CD1c-positive myeloid dendritic cell (primary cell): ENCODE data around the gene TBC1D22A.
"Not testable (repeated sequence)": the region's sequence is repeated elsewhere in the genome, so short reads cannot be mapped to it uniquely, and the experiment has no call there.

Source experiments
- DNase-seq: peaks from one replicate; pipeline ENCODE4 v3.0.0-alpha.2; 2016; ENCODE audit errors: extremely low spot score

The TBC1D22A gene

DNA sequence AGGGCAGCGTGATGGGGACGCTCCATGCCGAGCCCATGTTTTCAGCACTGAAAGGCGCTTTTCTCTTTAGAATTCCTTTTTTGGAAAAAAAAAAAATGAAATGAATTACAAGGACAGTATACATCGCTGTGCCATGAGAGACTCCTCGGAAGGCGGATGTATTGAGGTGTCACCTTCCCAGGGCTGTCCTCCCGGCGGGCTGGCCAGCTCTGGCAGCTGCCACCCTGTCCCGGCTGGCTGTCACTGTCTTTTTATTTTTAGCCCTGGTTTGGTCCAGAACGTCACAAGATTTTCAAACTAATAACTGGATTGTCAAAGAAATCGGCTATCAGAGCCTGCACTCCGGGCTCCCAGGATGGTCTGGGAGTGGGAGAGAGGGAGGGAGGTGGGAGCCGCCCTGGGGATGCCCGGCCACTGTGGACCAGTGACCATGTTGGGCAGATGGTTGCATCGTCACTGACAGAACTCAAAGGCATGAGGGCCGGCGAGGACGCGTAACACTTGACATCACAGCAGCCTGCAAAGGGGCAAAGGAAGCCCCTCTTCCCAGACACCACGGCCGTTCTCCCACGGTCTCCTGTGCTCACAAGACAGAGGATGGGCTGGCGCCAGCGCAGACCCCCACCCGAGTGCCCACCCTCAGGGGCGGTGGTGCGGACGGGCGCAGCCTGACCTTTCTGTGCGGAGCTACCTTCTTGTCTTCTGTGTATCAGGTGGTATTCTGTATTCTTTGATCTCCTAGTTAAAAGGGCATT lies 392.9 kb downstream of the TBC1D22A start:
- no peak for DNase-seq

DNA sequence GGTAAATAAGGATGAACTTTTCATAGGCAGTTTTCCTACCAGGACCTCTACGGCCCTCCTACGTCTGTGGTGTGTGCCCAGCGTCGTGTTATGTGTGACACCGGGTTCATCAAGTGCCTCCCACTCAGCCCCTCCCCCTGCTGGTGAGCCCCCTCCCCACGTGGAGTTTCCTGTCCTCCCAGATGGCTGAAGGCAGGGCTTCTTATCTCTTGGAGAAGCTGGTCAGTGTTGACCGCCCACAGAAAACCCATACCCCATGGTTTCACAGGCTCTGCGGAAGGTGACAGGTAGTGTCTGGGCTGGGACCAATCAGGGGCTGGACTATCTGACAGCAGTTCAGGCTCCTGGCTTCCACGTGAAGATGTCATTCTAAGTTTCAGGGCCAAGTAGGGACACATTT lies 393.5 kb downstream of the TBC1D22A start:
- no peak for DNase-seq

DNA sequence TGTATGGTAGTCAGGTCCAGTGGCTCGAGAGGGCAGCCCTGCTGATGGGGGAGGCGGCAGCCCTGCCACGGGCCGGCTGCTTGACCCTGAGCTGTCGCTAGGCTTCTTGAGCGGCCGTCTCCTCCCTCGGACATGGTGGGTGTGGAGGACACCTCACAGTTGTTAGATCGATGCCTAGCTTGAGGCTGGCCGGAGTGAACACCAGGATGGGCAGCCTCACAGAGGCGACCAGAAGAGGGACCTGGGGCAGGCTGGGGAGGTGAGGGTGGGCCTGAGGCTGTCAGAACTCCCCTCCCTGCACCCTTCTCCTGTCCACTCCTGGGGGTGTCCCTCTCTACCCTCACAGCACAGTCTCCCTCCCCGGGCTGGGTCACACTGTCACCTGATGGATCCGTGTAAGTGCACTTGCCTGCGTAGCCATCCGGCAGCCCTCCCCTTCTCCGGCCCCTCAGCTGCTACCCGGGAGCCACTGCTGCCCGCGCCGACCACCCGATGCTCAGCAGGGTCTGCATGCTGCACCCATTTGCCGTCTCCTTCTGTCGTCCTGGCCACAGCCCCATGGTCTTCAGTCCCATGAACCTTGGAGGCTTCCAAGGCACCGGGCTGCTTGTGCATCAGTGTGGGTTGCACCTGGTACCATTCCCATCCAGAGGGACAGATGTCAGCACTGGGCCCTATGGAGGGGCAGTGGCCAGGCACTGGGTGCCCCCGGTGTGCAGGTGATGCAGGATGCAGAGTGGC lies 394.1 kb downstream of the TBC1D22A start:
- DNase-seq: no peak

DNA sequence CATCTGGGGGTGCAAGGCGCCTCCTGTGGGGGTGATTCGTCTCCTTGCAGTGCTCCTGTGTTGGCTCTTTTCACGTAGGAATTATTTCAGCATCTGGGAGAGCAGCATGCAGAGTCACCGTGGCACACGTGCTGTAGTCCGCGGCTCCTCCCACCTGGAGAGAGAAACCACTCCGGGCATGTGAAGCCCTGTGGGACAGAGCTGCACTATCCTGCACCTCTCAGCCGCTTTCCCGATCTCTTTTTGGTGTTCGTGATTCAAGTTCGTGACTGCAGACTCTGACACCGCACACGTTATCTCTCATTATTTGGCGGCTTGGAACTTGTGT lies 394.6 kb downstream of the TBC1D22A start:
- no peak for DNase-seq

DNA sequence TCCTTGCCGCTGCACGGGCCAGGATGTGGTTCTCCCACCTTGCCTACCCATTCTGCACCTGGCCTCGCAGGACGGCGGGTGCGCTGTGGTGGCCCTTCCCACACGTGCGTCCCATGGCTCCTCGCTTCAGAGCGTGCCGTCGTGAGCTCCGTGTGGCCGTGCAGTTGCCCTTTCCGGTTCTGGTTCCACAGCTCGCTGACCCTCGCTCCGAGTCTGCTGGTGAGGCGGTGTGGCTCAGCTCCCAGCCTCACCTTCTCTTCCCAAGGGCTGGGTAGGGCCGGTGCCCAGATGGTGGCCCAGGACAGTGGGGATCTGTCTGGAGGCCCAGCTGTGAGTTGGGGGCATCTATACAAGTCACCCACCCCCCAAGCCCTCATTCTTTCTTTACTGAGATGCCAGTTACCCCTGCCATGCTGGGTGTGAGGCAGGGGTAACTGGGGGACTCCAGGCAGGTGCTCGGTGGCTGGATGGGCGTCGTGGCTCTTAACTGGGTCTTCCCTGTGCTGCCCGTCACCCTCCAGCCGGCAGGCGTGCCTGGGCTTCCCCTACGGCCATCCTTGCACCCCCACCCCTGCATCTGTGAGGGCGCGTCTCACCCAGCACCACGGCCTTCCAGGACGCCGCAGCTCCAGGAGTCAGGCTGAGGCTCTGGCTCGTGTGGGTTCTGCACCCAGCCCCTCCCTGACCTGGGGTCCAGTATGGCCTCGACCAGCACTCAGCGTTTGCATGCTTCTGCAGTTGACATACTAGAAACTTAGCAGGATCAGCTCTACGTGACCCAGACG lies 395.2 kb downstream of the TBC1D22A start:
- DNase-seq: no peak

DNA sequence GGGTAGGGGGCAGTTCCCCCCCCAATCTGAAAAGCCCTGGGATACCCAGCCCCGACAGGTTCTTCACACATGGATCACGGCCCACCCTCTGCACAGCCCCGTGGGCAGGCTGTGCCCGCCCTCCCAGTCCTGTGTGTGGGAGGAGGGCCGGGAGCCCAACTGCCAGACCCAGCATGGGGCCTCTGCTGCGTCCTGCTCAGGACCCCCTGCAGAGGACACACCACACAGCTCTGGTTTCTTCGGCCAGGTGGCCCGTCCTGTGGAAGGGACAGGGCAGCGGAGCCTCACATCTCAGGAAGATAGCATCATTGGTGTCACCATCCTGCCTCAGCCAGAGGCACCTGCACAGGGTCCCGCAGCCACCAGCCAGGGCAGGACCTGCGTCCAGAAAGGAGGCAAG lies 396.0 kb downstream of the TBC1D22A start:
- no peak for DNase-seq

DNA sequence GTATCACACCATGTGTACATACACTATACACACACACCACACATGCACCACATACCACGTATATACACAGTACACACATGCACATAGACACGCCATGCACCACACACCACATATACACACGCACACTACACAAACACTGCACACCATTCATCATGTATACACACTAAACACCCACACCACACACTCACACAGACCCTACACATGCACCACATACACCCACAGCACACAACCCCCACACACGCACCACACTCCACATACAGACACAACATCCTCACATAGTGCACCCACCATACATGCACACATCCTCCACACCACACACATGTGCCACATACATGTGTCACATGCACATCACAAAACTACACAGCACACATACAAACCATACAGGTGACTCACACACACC lies 397.1 kb downstream of the TBC1D22A start:
- no peak for DNase-seq

DNA sequence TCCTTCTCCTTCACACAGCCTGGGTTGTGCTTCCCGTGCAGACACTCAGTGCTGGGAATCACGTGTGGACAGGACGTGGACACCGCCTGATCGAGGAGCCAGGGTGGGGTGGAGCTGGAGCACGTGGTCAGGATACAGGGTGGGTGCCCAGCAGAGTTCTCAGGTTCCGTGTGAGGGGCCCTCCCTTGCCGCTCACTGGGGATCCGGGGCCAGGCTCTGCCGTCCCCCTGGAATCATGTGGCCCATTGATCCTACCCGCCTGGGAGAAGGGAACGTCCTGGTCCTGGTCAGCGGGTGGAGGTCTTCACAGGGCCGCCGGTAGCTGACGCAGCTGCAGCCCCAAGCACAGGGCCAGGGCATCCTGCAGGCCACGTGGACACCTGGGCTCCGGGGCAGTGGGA lies 397.7 kb downstream of the TBC1D22A start:
- no peak for DNase-seq

DNA sequence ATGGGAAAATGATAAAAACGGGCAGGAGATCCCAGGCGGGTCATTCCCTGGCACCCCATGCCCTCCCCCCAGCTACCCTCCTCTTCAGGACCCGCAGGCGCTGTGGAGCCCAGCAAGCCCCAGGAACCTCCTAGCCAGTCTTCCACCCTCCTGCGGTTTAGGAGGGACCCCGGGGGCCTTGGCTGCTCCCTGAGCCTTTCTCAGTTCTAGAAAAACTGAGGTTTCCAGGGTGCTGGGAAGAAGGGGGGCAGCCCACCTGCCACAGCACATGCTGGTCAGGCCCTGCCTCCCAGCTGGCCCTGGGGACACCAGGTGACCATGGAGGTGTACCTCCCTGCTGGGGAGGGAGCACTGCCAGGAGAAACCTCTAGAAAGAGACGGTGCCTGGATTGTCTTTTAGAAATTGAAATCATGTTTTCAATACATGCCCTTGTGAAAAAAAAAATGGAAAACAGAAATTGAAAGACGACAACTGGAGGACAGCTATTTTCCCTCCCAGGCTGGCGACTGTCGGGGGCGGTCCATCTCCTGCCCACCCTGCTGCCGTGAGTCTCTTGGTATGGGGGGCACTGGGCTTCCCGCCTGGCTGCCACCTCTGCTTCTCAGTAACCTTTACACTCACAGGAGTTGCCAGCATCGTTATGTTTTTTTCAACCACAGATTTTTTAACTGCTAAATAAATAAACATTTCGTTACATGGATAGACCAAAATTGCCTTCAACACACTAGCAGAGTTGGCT lies 398.5 kb downstream of the TBC1D22A start:
- no peak for DNase-seq

DNA sequence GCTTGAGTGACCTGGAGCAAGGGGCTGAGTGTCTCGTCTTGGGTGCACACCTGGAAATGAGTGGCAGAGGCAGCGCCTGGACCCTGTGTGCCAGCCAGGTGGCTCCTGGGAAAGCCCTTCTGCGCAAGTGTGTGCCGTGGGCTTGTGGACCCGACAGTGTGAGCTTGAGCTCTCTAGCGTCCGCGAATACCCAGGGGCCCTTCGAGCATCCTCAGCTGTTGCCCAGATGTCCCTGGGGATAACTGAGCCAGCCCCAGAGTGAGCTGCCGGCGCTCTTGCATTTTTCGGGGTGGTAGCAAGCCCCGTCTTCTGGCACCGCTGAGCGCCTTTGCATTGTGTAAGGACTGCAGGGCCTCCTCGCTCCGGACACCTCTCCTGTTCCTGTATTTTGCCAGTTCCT lies 399.2 kb downstream of the TBC1D22A start:
- no peak for DNase-seq

DNA sequence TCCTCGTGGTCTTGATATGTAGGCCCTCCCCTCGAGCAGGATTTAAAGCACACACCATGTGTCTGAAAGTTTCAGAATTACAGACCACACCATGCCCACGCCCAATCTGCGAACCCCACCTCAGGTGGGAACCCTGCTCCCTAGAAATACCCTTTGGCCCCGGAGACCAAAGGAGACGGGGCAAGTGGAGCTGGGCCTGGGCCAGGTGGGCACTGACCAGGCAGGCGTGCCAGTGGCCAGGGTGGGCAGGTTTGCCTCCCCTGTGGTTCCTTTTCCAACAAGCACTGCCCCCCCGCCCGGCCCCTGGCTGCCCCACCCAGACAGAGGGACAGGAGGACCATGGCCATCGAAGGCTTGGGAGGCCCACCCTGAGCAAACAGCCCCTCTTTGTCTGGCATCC lies 400.4 kb downstream of the TBC1D22A start:
- no peak for DNase-seq

DNA sequence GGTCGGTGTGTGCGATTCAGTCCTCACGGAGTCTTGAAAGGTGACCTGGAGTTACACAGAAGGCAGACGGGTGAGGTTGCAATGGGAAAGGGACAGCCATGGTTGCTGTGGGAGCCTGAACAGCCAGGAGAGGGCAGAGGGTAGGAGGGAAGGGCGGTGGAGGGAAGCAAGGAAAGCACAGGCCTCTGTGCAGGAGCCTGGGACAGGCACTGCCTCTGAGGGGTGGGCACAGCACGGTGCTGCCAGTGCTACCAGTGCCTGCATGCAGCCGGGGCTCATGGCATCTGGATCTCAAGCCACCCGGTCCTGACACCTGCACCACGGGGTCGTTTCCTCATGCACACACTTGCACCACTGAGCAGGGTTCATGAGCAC lies 401.0 kb downstream of the TBC1D22A start:
- no peak for DNase-seq

DNA sequence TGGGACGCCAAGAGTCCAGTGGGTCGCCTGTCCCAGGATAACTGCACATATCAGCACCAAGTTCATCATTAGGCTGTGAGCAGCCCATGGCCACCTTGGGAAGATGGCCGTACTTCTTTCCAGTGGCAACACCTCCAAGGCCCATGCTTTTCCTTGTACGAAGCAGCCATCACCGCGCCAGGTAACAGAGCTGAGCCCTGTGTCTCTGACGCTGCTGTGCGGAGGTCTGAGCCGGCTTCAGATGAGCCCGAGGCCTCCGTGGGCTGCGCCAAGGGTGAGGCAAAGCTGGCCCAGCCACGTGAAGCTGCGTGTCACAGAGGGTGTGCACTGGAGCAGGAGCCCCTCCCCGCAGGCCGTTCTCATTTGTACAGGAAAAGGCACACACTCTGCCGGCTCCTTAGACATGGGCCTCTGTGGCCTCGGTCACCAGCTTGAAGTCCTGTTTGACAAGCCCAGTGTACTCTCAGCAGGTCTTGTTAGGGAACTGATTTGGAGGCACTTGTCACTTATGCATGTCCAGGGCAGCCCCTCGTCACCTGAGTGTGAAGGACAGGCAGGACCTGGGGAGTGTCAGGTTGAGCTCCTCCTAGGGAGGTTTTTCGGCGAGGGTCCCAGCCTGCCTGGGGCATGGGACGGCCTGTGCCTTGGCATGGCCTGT lies 401.5 kb downstream of the TBC1D22A start:
- DNase-seq: no peak

DNA sequence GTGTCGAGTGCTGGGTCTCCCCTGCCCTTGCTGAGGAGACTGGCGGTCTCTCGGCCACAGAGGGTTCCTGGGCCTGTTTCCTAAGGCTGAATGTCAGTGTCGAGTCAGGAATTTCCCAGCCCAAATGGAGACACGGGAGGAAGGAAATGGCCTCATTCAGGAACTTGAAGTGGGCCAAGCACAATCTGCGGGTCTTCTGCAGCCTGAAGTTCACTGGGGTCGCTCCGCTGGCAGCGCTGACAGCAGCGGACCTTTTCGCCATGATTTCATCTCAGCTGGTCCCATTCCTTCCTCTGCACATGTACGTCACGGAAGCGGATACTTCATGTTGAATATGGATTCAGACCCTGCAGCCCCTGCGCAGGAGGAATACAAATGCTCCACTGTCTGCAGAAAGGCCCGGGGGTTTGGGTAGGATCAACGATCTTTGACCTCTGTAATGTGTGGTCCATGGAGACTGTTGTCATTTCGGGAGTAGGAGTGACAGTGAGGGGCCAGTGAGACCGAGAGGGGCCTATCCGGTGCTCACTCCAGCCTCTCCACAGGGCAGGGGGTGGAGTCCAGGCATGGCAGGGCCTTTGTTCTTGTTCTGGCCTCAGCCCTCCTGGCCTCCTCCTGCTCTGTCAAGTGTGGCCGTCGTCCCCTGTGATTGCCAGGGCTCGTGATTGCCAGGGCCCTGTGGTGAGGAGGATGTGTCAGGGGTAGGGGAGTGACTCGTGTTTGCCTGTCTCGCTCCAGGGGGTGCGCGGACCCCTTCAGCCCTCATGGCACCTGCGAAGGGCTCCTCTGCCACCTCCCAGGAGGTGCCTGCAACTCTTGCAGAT lies 402.3 kb downstream of the TBC1D22A start:
- DNase-seq: no peak

DNA sequence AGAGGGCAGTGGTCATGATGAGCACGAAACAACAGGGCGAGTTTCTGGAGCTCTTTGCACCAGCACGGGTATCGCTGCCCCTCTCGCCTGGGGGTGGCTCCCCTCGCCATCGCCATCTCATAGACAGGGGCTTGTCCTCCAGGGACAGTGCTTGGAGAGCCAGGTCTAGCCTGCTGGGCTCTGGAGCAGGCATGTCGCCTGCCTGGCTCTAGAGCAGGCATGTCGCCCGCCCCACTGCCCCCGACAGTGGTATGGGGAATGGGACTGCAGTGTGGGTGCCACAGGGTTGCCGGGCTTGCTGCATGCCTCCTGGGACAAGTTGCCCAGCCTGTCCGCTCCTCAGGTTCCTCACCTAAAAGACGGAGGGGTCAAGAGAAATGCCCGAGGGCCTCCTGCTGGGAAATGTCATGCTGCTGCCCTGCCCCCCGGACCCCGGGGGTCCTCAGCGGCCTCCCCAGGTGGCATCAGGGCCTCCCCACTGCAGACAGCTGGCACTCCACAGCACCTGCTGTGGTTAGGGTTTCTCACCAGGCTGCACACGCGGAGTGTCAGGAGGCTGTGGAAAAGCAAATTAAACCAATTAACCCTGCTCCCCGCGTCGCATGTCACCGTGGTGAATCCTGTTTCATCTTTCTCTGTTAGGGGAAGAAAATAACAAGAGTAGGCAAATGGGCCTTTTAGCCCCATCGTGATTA lies 403.0 kb downstream of the TBC1D22A start:
- no peak for DNase-seq

DNA sequence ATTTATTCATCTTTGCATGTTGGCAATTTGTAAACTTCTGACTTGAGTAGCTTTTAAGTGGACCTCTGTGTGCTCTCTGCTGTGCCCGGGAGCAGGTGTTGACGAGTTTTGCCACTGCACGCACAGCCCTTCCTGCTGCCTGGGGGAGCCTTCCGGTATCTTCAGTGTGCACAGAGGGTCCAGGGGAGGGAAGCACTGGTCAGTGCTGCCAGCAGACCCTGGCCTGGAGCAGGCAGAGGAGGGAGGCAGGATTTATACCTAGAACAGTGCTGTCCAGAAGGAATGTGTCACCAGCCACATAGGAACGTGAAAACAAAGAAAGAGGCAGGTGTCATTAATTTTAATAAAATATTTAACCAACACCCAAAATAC lies 403.6 kb downstream of the TBC1D22A start:
- DNase-seq: no peak

DNA sequence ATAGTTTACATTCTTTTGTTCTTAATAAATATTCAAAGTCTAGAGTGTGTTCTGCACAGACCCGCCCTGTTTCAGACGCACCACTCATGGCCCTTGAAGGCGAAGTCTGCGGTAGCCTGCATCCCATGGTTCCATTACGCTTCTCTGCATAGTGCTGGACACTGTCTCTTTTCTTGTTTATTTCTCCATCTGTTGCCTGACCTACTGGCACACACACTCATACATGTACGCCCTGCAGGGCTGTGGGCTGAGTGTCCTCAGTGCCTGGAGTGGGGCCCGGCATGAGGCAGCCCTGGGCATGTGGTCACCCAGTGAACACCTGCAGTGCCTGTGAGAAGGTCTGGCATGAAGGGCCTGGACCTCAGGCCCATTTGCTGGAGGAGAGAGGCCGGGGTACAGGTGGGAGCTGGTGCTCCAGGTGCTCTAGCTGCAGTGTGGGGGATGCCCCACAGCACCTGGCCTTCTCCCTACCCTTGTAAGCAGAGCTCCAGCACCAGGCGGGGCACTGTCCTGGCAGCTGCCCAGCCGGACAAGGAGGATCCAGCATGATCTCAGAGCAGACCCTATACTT lies 404.1 kb downstream of the TBC1D22A start:
- DNase-seq: no peak

DNA sequence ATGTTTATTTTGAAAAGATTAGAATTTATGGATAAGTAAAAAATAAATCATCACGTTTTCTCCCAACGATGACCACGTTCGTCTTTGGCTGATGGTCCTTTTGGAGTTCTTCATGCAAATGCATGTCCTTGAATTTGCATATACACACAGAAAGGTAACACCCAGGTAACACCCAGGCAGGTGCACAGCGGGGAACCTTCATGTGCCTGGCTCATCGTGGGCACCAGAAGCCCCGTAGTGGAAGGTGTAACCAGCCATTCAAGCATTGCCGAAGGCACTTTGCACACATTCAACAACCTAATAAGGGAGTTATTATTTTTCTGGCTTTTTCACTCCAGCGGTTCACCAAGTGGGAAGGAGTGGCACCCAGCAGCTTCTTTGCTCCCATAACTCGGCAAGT lies 404.6 kb downstream of the TBC1D22A start:
- no peak for DNase-seq

DNA sequence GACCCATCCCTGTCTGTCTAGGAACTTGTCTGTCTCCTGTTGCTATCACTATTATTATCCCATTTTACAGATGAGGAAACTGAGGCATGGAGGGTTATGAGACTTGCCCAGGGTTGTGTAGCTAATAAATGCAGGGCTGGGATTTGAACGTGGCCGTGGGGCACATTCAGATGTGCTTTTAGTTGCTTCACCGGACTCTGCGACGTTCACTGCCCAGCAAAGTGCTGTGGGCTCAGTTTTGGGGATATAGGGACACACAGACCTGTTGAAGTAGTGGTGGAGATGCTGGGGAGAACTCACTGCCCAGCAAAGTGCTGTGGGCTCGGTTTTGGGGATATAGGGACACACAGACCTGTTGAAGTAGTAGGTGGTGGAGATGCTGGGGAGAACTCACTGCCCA lies 405.5 kb downstream of the TBC1D22A start:
- DNase-seq: not testable (repeated sequence)

DNA sequence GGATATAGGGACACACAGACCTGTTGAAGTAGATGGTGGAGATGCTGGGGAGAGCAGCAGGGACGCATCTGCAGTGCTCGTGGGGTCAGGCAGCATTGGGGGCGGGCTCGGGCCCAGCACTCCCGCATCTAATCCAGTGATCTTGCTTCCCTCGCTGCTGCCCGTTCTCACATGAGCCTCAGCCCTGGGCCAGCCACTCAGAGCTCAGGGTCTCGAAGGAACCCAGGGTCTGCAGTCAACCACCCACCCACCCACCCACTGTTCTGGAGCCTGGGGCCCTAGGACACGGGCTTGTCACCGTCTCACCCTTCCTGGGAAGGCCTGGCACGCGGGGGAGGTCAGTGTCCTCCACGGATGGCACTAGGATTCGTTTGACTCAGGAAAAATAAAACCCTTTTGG lies 406.0 kb downstream of the TBC1D22A start:
- DNase-seq: no peak
